GM12878 (cell line): Measurements from ENCODE around the gene GALR3. TPM values are rescaled to one million over a fixed set of nuclear protein-coding genes. Genes with fewer than 3 reads are reported as not detected.
A peak's percentile ranks its signal among the peaks of the same experiment; 100 is the strongest.

Experiments used
- ATAC-seq: fragments of 200-7000 bp; cut with Tn5 transposase; 3 replicates; pipeline ENCODE4 v1.9.1; 2020; ENCODE audit warnings: mild to moderate bottlenecking, moderate library complexity
- BruUV-seq: library from RNA; stranded (reverse); fragments of 400-500 nt; replicated peaks from 2 replicates; lab custom pipeline; 2021; lab: Mats Ljungman, UMichigan
- CTCF ChIA-PET: fragments of 300-600 bp; sonication (Branson Sonifier 250); formaldehyde crosslinking; extraction: SDS; loops from one replicate; lab custom pipeline; 2021; ENCODE audit warnings: inconsistent platforms; lab: Yijun Ruan, JAX
- POLR2A ChIA-PET: fragments of 350-600 bp; formaldehyde crosslinking; extraction: SDS; loops from one replicate; lab custom pipeline; 2021; ENCODE audit warnings: inconsistent platforms; lab: Charles Lee
- RAD21 ChIA-PET: fragments of 300-600 bp; sonication (Branson Sonifier 250); formaldehyde crosslinking; loops from one replicate; lab custom pipeline; 2023; ENCODE audit warnings: antibody characterized with exemption; ENCODE audit not compliant: unreplicated experiment; lab: Charles Lee
- SMC1A ChIA-PET: fragments of 300-600 bp; sonication (Branson Sonifier 250); formaldehyde crosslinking; loops from one replicate; lab custom pipeline; 2023; ENCODE audit not compliant: unreplicated experiment, uncharacterized antibody; lab: Charles Lee
- DNase-seq: peaks from one replicate; pipeline ENCODE4 v3.0.0-alpha.2; 2011; ENCODE audit warnings: low read depth, low spot score
- FAIRE-seq: peaks from 3 replicates; lab custom pipeline; 2011; peaks lifted over from hg19 to GRCh38; lab: Jason Lieb, UNC
- H2AFZ ChIP-seq: 2 replicates; pipeline ENCODE4 v1.6.0; 2011; ENCODE audit warnings: low read depth, low read length, control low read depth; ENCODE audit not compliant: control insufficient read depth
- H3K27ac ChIP-seq: 2 replicates; pipeline ENCODE4 v1.5.1; 2011; ENCODE audit warnings: control low read depth; ENCODE audit not compliant: control insufficient read depth, insufficient read depth
- H3K27me3 ChIP-seq, 2 experiments: replicated peaks in 1 of 2; 2 replicates each; pipeline versions ENCODE4 v1.6.0 to v1.6.1; 2011; ENCODE audit warnings: low read length in 1 of 2; ENCODE audit not compliant: control insufficient read depth in 2 of 2, insufficient read depth in 2 of 2
- H3K36me3 ChIP-seq, 2 experiments: 2 replicates each; pipeline ENCODE4 v1.5.1; 2011; ENCODE audit warnings: low read length in 1 of 2; ENCODE audit not compliant: control insufficient read depth in 2 of 2, insufficient read depth in 2 of 2
- H3K4me1 ChIP-seq: 2 replicates; pipeline ENCODE4 v1.6.1; 2011; ENCODE audit warnings: mild to moderate bottlenecking, low read length, moderate library complexity, mixed read lengths; ENCODE audit not compliant: control insufficient read depth, insufficient read depth
- H3K4me2 ChIP-seq: 2 replicates; pipeline ENCODE4 v1.6.0; 2011; ENCODE audit warnings: control low read depth; ENCODE audit not compliant: control insufficient read depth, insufficient read depth
- H3K4me3 ChIP-seq: fragments of 200-600 bp; sonication (generic); 2 replicates; pipeline ENCODE4 v1.5.1; 2016
- H3K79me2 ChIP-seq: 2 replicates; pipeline ENCODE4 v1.6.0; 2011; ENCODE audit warnings: low read length; ENCODE audit not compliant: control insufficient read depth, insufficient read depth
- H3K9ac ChIP-seq: 2 replicates; pipeline ENCODE4 v1.8.0; 2011; ENCODE audit warnings: low read length, control low read depth, mixed read lengths; ENCODE audit not compliant: control insufficient read depth, insufficient read depth
- H3K9me3 ChIP-seq: replicated peaks from 3 replicates; pipeline ENCODE4 v1.5.1; 2011; ENCODE audit warnings: mild to moderate bottlenecking, low read length; ENCODE audit not compliant: control insufficient read depth, insufficient read depth
- H4K20me1 ChIP-seq: 2 replicates; pipeline ENCODE4 v1.6.0; 2011; ENCODE audit not compliant: control insufficient read depth, insufficient read depth
- ATF7 ChIP-seq: fragments of 450-650 bp; IDR thresholded peaks from 2 replicates; pipeline ENCODE4 v1.6.1; 2016; ENCODE audit warnings: low read depth, mild to moderate bottlenecking
- CEBPB ChIP-seq, 2 experiments: fragments of 150-350 bp in 1 of 2; IDR thresholded peaks; 2 replicates each; pipeline ENCODE4 v1.6.1; 2012 to 2014; ENCODE audit warnings: low read depth in 2 of 2, low read length in 2 of 2, borderline replicate concordance in 1 of 2, inconsistent platforms in 1 of 2
- HSF1 ChIP-seq: fragments of 150-350 bp; IDR thresholded peaks from 2 replicates; pipeline ENCODE4 v1.6.1; 2014; ENCODE audit warnings: mild to moderate bottlenecking, low read depth, low read length
- MEF2A ChIP-seq: IDR thresholded peaks from 2 replicates; pipeline ENCODE4 v1.6.1; 2011; ENCODE audit warnings: low read depth, mild to moderate bottlenecking, low read length, moderate library complexity; ENCODE audit not compliant: insufficient read depth
- POLR2AphosphoS2 ChIP-seq: IDR thresholded peaks from 2 replicates; pipeline ENCODE4 v1.6.1; 2011; ENCODE audit warnings: low read depth, mild to moderate bottlenecking, low read length, improper control_type of control experiment, moderate library complexity
- RELA ChIP-seq: fragments of 450-650 bp; IDR thresholded peaks from 2 replicates; pipeline ENCODE4 v1.8.0; 2014; ENCODE audit warnings: borderline replicate concordance; ENCODE audit not compliant: partially characterized antibody
- WGBS: methylation state at CpG from one replicate; pipeline ENCODE4 v1.1.6; 2016; ENCODE audit warnings: low lambda C conversion rate; ENCODE audit not compliant: insufficient replicate concordance, insufficient coverage; ENCODE audit errors: missing lambda C conversion rate; 5-methylcytosine and 5-hydroxymethylcytosine counted together
- in situ Hi-C: fragments of 300-500 bp; cut with MboI; formaldehyde crosslinking; loops from 9 replicates; pipeline ENCODE4 v1.14.3; 2018; ENCODE audit warnings: mixed read lengths
- intact Hi-C: fragments of 100-400 bp; cut with micrococcal nuclease; formaldehyde crosslinking; loops from one replicate; pipeline ENCODE4 v1.14.2; 2022; ENCODE audit not compliant: unreplicated experiment
- polyA plus RNA-seq, 11 experiments: library from polyadenylated mRNA; depleted of rRNA in 4 of 11; unstranded in 6 of 11; stranded (reverse) in 5 of 11; fragments of >200 nt; fragmentation: Nextera tagmentation in 4 of 11; fragmentation: Illumina TruSeq in 1 of 11; extraction: Ambion mirVana in 4 of 11; extraction: Trizol in 1 of 11; gene quantifications; 1 replicate in 1 of 11; 2 replicates in 10 of 11; pipeline versions ENCODE4 v1.2.1 to v1.2.3, GENCODE V29; 2011 to 2016; ENCODE audit warnings: inconsistent platforms in 2 of 11, missing spikeins in 2 of 11, low read depth in 1 of 11
- total RNA-seq, 4 experiments: library from RNA; depleted of rRNA in 3 of 4; stranded (reverse); fragments of >200 nt in 3 of 4; fragmentation: Illumina TruSeq in 1 of 4; extraction: Trizol in 1 of 4; gene quantifications; 2 replicates each; pipeline versions ENCODE4 v1.2.1 to v1.2.3, GENCODE V29; 2013 to 2021
- TF ChIP-seq, protein P1 (sequence below): fragments of 450-650 bp; formaldehyde crosslinking; IDR thresholded peaks from 2 replicates; pipeline ENCODE4 v1.5.0; 2022; ENCODE audit warnings: mild to moderate bottlenecking, missing genetic modification characterization

Gene GALR3
- total and polyA plus RNA-seq, 10 of the 15 experiments (the other 5 are each of a cell fraction or from before 2014, with no cell fraction given), result not detected

- DNase-seq (no peak), FAIRE-seq (no peak)
- H3K4me3 ChIP-seq, result no peak overlapping the region
- SMC1A ChIA-PET, result no interaction called here
- H3K79me2 ChIP-seq, result no peaks in the 10 kb centered on the region
- H3K9me3 ChIP-seq, result no peaks in the 10 kb centered on the region; the same call in 2 of the 3 replicates
- peaks cover 7% of the 10 kb centered on the region for H3K4me1 ChIP-seq
- H3K27me3 ChIP-seq, result peaks cover 12 to 34% of the 10 kb centered on the region in 2 experiments
- POLR2A ChIA-PET, result no interaction called here
- no peak overlapping the region for H3K4me2 ChIP-seq
- in situ Hi-C loops, result no loop called here
- RAD21 ChIA-PET, result no interaction called here
- BruUV-seq, result no TSS peak
- TF ChIP-seq CEBPB (IDR thresholded peaks at IDR 0.05; ENCODE audit: borderline replicate concordance in 1 of 2, low read depth in 2 of 2, low read length in 2 of 2) (no peak), POLR2AphosphoS2 (no peak)
- TF ChIP-seq, all 136 proteins: peak for 0
- Histone ChIP-seq H4K20me1 (no peaks in the 10 kb centered on the region), H3K27ac (no peak overlapping the region), H2AFZ (no peak overlapping the region), H3K9ac (no peak overlapping the region), H3K36me3 (no peaks in the 10 kb centered on the region)
- ATAC-seq, result no peak
- 58% methylated on average over 34 of the region's 34 CpGs for WGBS
- CTCF ChIA-PET, result no interaction called here
- intact Hi-C loops, result no loop called here
Measured at GRCh38 chr22:37803639-37804351, 19.4 kb upstream of the GALR3 start.

- under 1% methylated on average over 29 of the region's 29 CpGs for WGBS
- Histone ChIP-seq H3K27me3 (peaks cover 12 to 34% of the 10 kb centered on the region in 2 experiments), H3K27ac (no peak overlapping the region), H2AFZ (peak overlapping the region; percentile 39), H3K79me2 (no peaks in the 10 kb centered on the region), H4K20me1 (no peaks in the 10 kb centered on the region), H3K4me3 (0 out of 2 replicates have a peak overlapping the region, but pooled peaks have one; percentile 27), H3K36me3 (no peaks in the 10 kb centered on the region), H3K9ac (peak overlapping the region; percentile 32; the same call in 1 of the 2 replicates), H3K4me2 (peak overlapping the region; percentile 62; the same call in 1 of the 2 replicates), H3K9me3 (no peaks in the 10 kb centered on the region; the same call in 2 of the 3 replicates), H3K4me1 (peaks cover 7% of the 10 kb centered on the region)
- POLR2A ChIA-PET, result no interaction called here
- no peak for DNase-seq
- BruUV-seq, result no TSS peak
- TF ChIP-seq ATF7 (no peak), RELA (no peak), MEF2A (no peak), HSF1 (no peak)
- TF ChIP-seq, protein P1, sequence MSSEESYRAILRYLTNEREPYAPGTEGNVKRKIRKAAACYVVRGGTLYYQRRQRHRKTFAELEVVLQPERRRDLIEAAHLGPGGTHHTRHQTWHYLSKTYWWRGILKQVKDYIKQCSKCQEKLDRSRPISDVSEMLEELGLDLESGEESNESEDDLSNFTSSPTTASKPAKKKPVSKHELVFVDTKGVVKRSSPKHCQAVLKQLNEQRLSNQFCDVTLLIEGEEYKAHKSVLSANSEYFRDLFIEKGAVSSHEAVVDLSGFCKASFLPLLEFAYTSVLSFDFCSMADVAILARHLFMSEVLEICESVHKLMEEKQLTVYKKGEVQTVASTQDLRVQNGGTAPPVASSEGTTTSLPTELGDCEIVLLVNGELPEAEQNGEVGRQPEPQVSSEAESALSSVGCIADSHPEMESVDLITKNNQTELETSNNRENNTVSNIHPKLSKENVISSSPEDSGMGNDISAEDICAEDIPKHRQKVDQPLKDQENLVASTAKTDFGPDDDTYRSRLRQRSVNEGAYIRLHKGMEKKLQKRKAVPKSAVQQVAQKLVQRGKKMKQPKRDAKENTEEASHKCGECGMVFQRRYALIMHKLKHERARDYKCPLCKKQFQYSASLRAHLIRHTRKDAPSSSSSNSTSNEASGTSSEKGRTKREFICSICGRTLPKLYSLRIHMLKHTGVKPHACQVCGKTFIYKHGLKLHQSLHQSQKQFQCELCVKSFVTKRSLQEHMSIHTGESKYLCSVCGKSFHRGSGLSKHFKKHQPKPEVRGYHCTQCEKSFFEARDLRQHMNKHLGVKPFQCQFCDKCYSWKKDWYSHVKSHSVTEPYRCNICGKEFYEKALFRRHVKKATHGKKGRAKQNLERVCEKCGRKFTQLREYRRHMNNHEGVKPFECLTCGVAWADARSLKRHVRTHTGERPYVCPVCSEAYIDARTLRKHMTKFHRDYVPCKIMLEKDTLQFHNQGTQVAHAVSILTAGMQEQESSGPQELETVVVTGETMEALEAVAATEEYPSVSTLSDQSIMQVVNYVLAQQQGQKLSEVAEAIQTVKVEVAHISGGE (CRISPR knock-in tag), result no peak
- ATAC-seq, result no peak
- SMC1A ChIA-PET, result no interaction called here
- no peak for FAIRE-seq
- CTCF ChIA-PET, result no interaction called here
- intact Hi-C loops, result no loop called here
- RAD21 ChIA-PET, result no interaction called here
- in situ Hi-C loops, result no loop called here
Measured at GRCh38 chr22:37804352-37804880, 18.8 kb upstream of the GALR3 start.
